HepG2 (cell line): ENCODE measurements around the gene CDK3. TPM values are rescaled to one million over a fixed set of nuclear protein-coding genes. Genes with fewer than 3 reads are reported as not detected.
A peak's percentile ranks its signal among the peaks of the same experiment; 100 is the strongest.

ENCODE experiments used
- ATAD3A ChIP-seq: sonication (generic); formaldehyde crosslinking; IDR thresholded peaks from 2 replicates; pipeline ENCODE4 v1.4.0; 2020; ENCODE audit warnings: missing genetic modification reagents
- CBX2 ChIP-seq, 2 experiments: fragments of 200-600 bp in 1 of 2; sonication (generic); formaldehyde crosslinking in 1 of 2; IDR thresholded peaks; 2 replicates each; pipeline versions ENCODE4 v1.7.0 to v1.8.1; 2018 to 2022; ENCODE audit warnings: low read depth in 2 of 2, low read length in 1 of 2, mild to moderate bottlenecking in 1 of 2, missing genetic modification reagents in 1 of 2
- CENPT ChIP-seq: sonication (generic); formaldehyde crosslinking; IDR thresholded peaks from 2 replicates; pipeline ENCODE4 v1.8.0; 2022; ENCODE audit warnings: low read depth, mild to moderate bottlenecking, moderate library complexity, missing genetic modification reagents
- MLX ChIP-seq: IDR thresholded peaks from 2 replicates; pipeline ENCODE4 v1.6.1; 2016
- MLXIP ChIP-seq: sonication (generic); formaldehyde crosslinking; IDR thresholded peaks from 2 replicates; pipeline ENCODE4 v1.9.0; 2021; ENCODE audit warnings: missing genetic modification reagents, borderline replicate concordance
- NR3C1 ChIP-seq: sonication (generic); formaldehyde crosslinking; IDR thresholded peaks from 2 replicates; pipeline ENCODE4 v1.4.0; 2020; ENCODE audit warnings: missing genetic modification reagents
- NRL ChIP-seq: sonication (generic); formaldehyde crosslinking; IDR thresholded peaks from 2 replicates; pipeline ENCODE4 v1.5.0; 2020; ENCODE audit warnings: missing genetic modification reagents, mild to moderate bottlenecking, moderate library complexity, borderline replicate concordance
- ONECUT2 ChIP-seq: sonication (generic); formaldehyde crosslinking; IDR thresholded peaks from 2 replicates; pipeline ENCODE4 v1.4.0; 2020; ENCODE audit warnings: missing genetic modification reagents
- PITX1 ChIP-seq: sonication (generic); formaldehyde crosslinking; IDR thresholded peaks from 2 replicates; pipeline ENCODE4 v1.5.1; 2020; ENCODE audit warnings: mild to moderate bottlenecking, missing genetic modification reagents
- PRMT3 ChIP-seq: sonication (generic); formaldehyde crosslinking; IDR thresholded peaks from 2 replicates; pipeline ENCODE4 v1.8.1; 2022; ENCODE audit warnings: low read depth, mild to moderate bottlenecking, moderate library complexity, missing genetic modification reagents, borderline replicate concordance
- RARG ChIP-seq: sonication (generic); formaldehyde crosslinking; IDR thresholded peaks from 2 replicates; pipeline ENCODE4 v1.4.0; 2020; ENCODE audit warnings: low read depth, mild to moderate bottlenecking, missing genetic modification reagents
- RORA ChIP-seq: sonication (generic); formaldehyde crosslinking; IDR thresholded peaks from 2 replicates; pipeline ENCODE4 v1.5.0; 2020; ENCODE audit warnings: mild to moderate bottlenecking, missing genetic modification reagents, moderate library complexity
- ZBTB8A ChIP-seq: sonication (generic); formaldehyde crosslinking; IDR thresholded peaks from 2 replicates; pipeline ENCODE4 v1.4.0; 2020; ENCODE audit warnings: mild to moderate bottlenecking, low read depth, missing genetic modification reagents, borderline replicate concordance
- ZMAT3 ChIP-seq: sonication (generic); formaldehyde crosslinking; conservative IDR thresholded peaks from 2 replicates; pipeline ENCODE4 v1.7.0; 2021; ENCODE audit warnings: missing genetic modification reagents
- ZNF224 ChIP-seq: sonication (generic); formaldehyde crosslinking; IDR thresholded peaks from 2 replicates; pipeline ENCODE4 v1.5.0; 2020; ENCODE audit warnings: mild to moderate bottlenecking, missing genetic modification reagents
- ZNF33B ChIP-seq: sonication (generic); formaldehyde crosslinking; IDR thresholded peaks from 2 replicates; pipeline ENCODE4 v1.5.1; 2020; ENCODE audit warnings: mild to moderate bottlenecking, missing genetic modification reagents
- ZNF652 ChIP-seq: IDR thresholded peaks from 2 replicates; pipeline ENCODE4 v1.6.1; 2016; ENCODE audit warnings: low read depth, borderline replicate concordance
- ZNF713 ChIP-seq: sonication (generic); formaldehyde crosslinking; IDR thresholded peaks from 2 replicates; pipeline ENCODE4 v1.4.0; 2020; ENCODE audit warnings: mild to moderate bottlenecking, missing genetic modification reagents
- ZNF720 ChIP-seq: sonication (generic); formaldehyde crosslinking; IDR thresholded peaks from 2 replicates; pipeline ENCODE4 v1.4.0; 2020; ENCODE audit warnings: missing genetic modification reagents
- polyA plus RNA-seq, 8 experiments: library from polyadenylated mRNA; depleted of rRNA in 3 of 8; stranded (reverse) in 7 of 8; unstranded in 1 of 8; fragments of >200 nt; fragmentation: Illumina TruSeq in 4 of 8; extraction: Trizol in 4 of 8; gene quantifications; 2 replicates each; pipeline versions ENCODE4 v1.2.1 to v1.2.3, GENCODE V29; 2011 to 2016; ENCODE audit warnings: low read depth in 4 of 8, missing spikeins in 1 of 8, mixed read lengths in 1 of 8; ENCODE audit not compliant: insufficient read depth in 1 of 8
- total RNA-seq, 5 experiments: library from RNA; depleted of rRNA; stranded (reverse); fragments of >200 nt; fragmentation: Illumina TruSeq; extraction: Trizol; gene quantifications; 2 replicates each; pipeline ENCODE4 v1.2.3, GENCODE V29; 2016; ENCODE audit warnings: low read depth in 1 of 5
- TF ChIP-seq, protein P1 (sequence below): sonication (generic); formaldehyde crosslinking; IDR thresholded peaks from 2 replicates; pipeline ENCODE4 v1.5.1; 2020; ENCODE audit warnings: missing genetic modification reagents, mild to moderate bottlenecking, borderline replicate concordance
- TF ChIP-seq, protein P2 (sequence below): sonication (generic); formaldehyde crosslinking; IDR thresholded peaks from 2 replicates; pipeline ENCODE4 v1.4.0; 2020; ENCODE audit warnings: missing genetic modification reagents, borderline replicate concordance

Gene CDK3
- total and polyA plus RNA-seq, 2 of the 13 experiments (the other 11 are each of a cell fraction or from before 2014, with no cell fraction given): 5.8 to 11.4 TPM

DNA sequence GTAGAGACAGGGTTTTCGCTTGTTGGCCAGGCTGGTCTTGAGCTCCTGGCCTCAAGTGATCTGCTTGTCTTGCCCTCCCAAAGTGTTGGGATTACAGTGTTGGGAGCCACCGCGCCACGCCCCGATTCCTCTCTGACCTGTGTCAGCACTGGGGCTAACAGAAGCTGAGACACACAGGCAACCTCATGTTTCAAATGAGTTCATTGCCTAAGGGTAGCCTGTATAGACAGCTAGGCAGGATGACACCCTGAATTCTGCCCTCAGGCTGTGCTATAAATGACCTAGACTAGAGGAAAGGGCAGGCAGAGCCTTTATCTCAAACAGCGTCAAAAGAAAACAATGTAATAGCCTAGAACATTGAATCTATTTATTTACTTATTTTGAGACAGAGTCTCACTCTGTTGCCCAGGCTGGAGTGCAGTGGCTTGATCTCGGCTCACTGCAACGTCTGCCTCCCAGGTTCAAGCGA, 2.3 kb upstream of the CDK3 start (continued):
- TF ChIP-seq MLXIP (CRISPR knock-in tag) (no peak), RARG (CRISPR knock-in tag) (no peak), CBX2 (IDR thresholded peaks at IDR 0.05; ENCODE audit: low read depth, low read length) (no peak), CBX2 (CRISPR knock-in tag; IDR thresholded peaks at IDR 0.05; ENCODE audit: low read depth) (no peak), PITX1 (peak; percentile 65; the same call in 1 of the 2 replicates), NRL (CRISPR knock-in tag) (no peak), ATAD3A (CRISPR knock-in tag) (no peak), ONECUT2 (CRISPR knock-in tag) (no peak), ZNF713 (CRISPR knock-in tag) (no peak), ZBTB8A (CRISPR knock-in tag) (no peak), ZNF720 (CRISPR knock-in tag) (no peak), ZMAT3 (CRISPR knock-in tag) (no peak), PRMT3 (CRISPR knock-in tag) (no peak), CENPT (CRISPR knock-in tag) (no peak), RORA (CRISPR knock-in tag) (no peak), ZNF224 (CRISPR knock-in tag) (no peak), MLX (no peak), NR3C1 (no peak), ZNF33B (CRISPR knock-in tag) (no peak), ZNF652 (CRISPR knock-in tag) (no peak)
- TF ChIP-seq, protein P1, sequence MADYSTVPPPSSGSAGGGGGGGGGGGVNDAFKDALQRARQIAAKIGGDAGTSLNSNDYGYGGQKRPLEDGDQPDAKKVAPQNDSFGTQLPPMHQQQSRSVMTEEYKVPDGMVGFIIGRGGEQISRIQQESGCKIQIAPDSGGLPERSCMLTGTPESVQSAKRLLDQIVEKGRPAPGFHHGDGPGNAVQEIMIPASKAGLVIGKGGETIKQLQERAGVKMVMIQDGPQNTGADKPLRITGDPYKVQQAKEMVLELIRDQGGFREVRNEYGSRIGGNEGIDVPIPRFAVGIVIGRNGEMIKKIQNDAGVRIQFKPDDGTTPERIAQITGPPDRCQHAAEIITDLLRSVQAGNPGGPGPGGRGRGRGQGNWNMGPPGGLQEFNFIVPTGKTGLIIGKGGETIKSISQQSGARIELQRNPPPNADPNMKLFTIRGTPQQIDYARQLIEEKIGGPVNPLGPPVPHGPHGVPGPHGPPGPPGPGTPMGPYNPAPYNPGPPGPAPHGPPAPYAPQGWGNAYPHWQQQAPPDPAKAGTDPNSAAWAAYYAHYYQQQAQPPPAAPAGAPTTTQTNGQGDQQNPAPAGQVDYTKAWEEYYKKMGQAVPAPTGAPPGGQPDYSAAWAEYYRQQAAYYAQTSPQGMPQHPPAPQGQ: no peak
- TF ChIP-seq, protein P2, sequence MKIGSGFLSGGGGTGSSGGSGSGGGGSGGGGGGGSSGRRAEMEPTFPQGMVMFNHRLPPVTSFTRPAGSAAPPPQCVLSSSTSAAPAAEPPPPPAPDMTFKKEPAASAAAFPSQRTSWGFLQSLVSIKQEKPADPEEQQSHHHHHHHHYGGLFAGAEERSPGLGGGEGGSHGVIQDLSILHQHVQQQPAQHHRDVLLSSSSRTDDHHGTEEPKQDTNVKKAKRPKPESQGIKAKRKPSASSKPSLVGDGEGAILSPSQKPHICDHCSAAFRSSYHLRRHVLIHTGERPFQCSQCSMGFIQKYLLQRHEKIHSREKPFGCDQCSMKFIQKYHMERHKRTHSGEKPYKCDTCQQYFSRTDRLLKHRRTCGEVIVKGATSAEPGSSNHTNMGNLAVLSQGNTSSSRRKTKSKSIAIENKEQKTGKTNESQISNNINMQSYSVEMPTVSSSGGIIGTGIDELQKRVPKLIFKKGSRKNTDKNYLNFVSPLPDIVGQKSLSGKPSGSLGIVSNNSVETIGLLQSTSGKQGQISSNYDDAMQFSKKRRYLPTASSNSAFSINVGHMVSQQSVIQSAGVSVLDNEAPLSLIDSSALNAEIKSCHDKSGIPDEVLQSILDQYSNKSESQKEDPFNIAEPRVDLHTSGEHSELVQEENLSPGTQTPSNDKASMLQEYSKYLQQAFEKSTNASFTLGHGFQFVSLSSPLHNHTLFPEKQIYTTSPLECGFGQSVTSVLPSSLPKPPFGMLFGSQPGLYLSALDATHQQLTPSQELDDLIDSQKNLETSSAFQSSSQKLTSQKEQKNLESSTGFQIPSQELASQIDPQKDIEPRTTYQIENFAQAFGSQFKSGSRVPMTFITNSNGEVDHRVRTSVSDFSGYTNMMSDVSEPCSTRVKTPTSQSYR: no peak
